HL-60 (cell line): ENCODE data around the gene CBLN1.

Experiments
- DNase-seq, 2 experiments: peaks; one replicate each; pipeline ENCODE4 v3.0.0-alpha.2; 2010 to 2020; ENCODE audit warnings: low read depth in 1 of 2, low spot score in 1 of 2
- H3K27ac ChIP-seq: fragments of 250-450 bp; sonication (Bioruptor Pico); replicated peaks from 2 replicates; pipeline ENCODE4 v1.5.1; 2020; ENCODE audit warnings: mild to moderate bottlenecking, moderate library complexity
- H3K27me3 ChIP-seq: fragments of 250-450 bp; sonication (Bioruptor Pico); 2 replicates; pipeline ENCODE4 v1.5.1; 2021; ENCODE audit warnings: mild to moderate bottlenecking, moderate library complexity; ENCODE audit not compliant: insufficient read depth, poor library complexity, severe bottlenecking
- H3K4me3 ChIP-seq: replicated peaks from 2 replicates; pipeline ENCODE4 v1.5.1; 2011; ENCODE audit warnings: mild to moderate bottlenecking, control low read depth, low read length; ENCODE audit not compliant: insufficient read depth
- CTCF ChIP-seq: IDR thresholded peaks from one replicate; pipeline ENCODE4 v1.5.1; 2011; ENCODE audit warnings: low read length, control low read depth, inconsistent platforms; ENCODE audit not compliant: insufficient read depth
- GABPA ChIP-seq: IDR thresholded peaks from 2 replicates; pipeline ENCODE4 v1.6.1; 2012; ENCODE audit warnings: low read depth
- POLR2AphosphoS5 ChIP-seq: IDR thresholded peaks from 2 replicates; pipeline ENCODE4 v1.6.1; 2012; ENCODE audit warnings: low read depth
- REST ChIP-seq: IDR thresholded peaks from 2 replicates; pipeline ENCODE4 v1.6.1; 2012; ENCODE audit warnings: low read depth; ENCODE audit not compliant: insufficient replicate concordance
- SPI1 ChIP-seq: IDR thresholded peaks from 2 replicates; pipeline ENCODE4 v1.6.1; 2012; ENCODE audit warnings: low read depth, mild to moderate bottlenecking, borderline replicate concordance

CBLN1 gene

GRCh38 chr16:49327466-49327865 lies 45.8 kb upstream of the CBLN1 start:
- H3K27me3 ChIP-seq, result peaks cover 2% of the 10 kb centered on the region

GRCh38 chr16:49324703-49325102 lies 43.1 kb upstream of the CBLN1 start:
- no peak for TF ChIP-seq CTCF
- no peak for TF ChIP-seq POLR2AphosphoS5
- no peak for TF ChIP-seq SPI1
- TF ChIP-seq GABPA, result no peak
- no peak for TF ChIP-seq REST
- Histone ChIP-seq H3K27me3 (peaks cover 2% of the 10 kb centered on the region), H3K27ac (no peak overlapping the region), H3K4me3 (no peak overlapping the region)
- no peak for DNase-seq

More at GRCh38 chr16:49327466-49327865, 45.8 kb upstream of the CBLN1 start:
- DNase-seq, result no peak
- TF ChIP-seq POLR2AphosphoS5 (no peak), GABPA (no peak), CTCF (no peak)
- Histone ChIP-seq H3K27ac (no peak overlapping the region), H3K4me3 (no peak overlapping the region)

- no peaks in the 10 kb centered on the region for H3K27me3 ChIP-seq
- no peak for DNase-seq
- no peak for TF ChIP-seq POLR2AphosphoS5
- TF ChIP-seq SPI1, result no peak
- no peak overlapping the region for H3K4me3 ChIP-seq
- no peak overlapping the region for H3K27ac ChIP-seq
These were observed 34.0 kb upstream of the CBLN1 start for GRCh38 chr16:49315602-49316001.

GRCh38 chr16:49312389-49312985 lies 30.8 kb upstream of the CBLN1 start:
- DNase-seq, result no peak
- Histone ChIP-seq H3K4me3 (no peak overlapping the region), H3K27me3 (no peaks in the 10 kb centered on the region)

More at GRCh38 chr16:49312389-49312985, 30.8 kb upstream of the CBLN1 start:
- no peak overlapping the region for H3K27ac ChIP-seq
- TF ChIP-seq CTCF (no peak), SPI1 (no peak), POLR2AphosphoS5 (no peak), REST (no peak), GABPA (no peak)
